ENCODE measurements around the gene PGM3.

DNA sequence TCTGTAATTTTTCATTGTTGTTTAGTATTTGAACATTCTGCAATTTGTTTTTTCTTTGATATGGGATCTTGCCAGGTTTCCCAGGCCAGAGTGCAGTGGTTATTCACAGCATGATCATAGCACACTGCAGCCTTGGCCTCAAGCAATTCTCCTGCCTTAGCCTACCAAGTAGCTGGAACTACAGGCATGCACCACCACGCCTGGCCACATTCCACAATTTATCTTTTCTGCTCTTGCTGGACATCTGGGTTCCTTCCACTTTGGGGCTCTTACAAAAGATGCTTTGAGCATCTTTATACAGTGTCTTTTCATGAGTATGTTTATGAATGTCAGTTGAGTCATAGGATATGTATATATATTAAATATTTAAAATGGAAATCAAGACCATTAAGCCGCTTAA is 42.0 kb downstream of the PGM3 start:
- TF ChIP-seq, protein P1, sequence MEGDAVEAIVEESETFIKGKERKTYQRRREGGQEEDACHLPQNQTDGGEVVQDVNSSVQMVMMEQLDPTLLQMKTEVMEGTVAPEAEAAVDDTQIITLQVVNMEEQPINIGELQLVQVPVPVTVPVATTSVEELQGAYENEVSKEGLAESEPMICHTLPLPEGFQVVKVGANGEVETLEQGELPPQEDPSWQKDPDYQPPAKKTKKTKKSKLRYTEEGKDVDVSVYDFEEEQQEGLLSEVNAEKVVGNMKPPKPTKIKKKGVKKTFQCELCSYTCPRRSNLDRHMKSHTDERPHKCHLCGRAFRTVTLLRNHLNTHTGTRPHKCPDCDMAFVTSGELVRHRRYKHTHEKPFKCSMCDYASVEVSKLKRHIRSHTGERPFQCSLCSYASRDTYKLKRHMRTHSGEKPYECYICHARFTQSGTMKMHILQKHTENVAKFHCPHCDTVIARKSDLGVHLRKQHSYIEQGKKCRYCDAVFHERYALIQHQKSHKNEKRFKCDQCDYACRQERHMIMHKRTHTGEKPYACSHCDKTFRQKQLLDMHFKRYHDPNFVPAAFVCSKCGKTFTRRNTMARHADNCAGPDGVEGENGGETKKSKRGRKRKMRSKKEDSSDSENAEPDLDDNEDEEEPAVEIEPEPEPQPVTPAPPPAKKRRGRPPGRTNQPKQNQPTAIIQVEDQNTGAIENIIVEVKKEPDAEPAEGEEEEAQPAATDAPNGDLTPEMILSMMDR (IDR thresholded peaks at IDR 0.05; ENCODE audit: borderline replicate concordance, extremely low read depth, low read length, poor library complexity, severe bottlenecking), result no peak
- no peak for TF ChIP-seq EZH2 (IDR thresholded peaks at IDR 0.05; ENCODE audit: borderline replicate concordance, low read depth, low read length, severe bottlenecking)

All from DND-41 (cell line).